Upper lobe of right lung (tissue), 1 donor: ENCODE results near the gene LRRC66. TPM values are rescaled to one million over a fixed set of nuclear protein-coding genes. Genes with fewer than 3 reads are reported as not detected.

Experiments
- ATAC-seq: fragments of 200-7000 bp; cut with Tn5 transposase; one replicate; pipeline ENCODE4 v1.9.1; 2020; ENCODE audit warnings: mild to moderate bottlenecking, moderate library complexity
- DNase-seq: peaks from one replicate; pipeline ENCODE4 v3.0.0-alpha.2; 2020
- H3K27ac ChIP-seq: fragments of 200-600 bp; one replicate; pipeline ENCODE4 v1.8.0; 2022
- H3K27me3 ChIP-seq: fragments of 200-600 bp; one replicate; pipeline ENCODE4 v1.8.0; 2022; ENCODE audit warnings: mild to moderate bottlenecking
- H3K36me3 ChIP-seq: fragments of 200-600 bp; one replicate; pipeline ENCODE4 v1.8.0; 2022
- H3K4me1 ChIP-seq: fragments of 200-600 bp; one replicate; pipeline ENCODE4 v1.8.0; 2022
- H3K4me3 ChIP-seq: fragments of 200-600 bp; one replicate; pipeline ENCODE4 v1.8.0; 2022; ENCODE audit warnings: mild to moderate bottlenecking
- H3K9me3 ChIP-seq: fragments of 200-600 bp; one replicate; pipeline ENCODE4 v1.8.0; 2022
- intact Hi-C: fragments of 100-400 bp; cut with DNase I; formaldehyde crosslinking; loops from one replicate; pipeline ENCODE4 v1.11.0; 2022
- total RNA-seq: library from RNA; stranded (reverse); fragmentation: NEBNext Ultra II Directional; extraction: Animal tissue kit (Norgen Biotek cat#: 25700); gene quantifications from one replicate; pipeline ENCODE4 v1.2.1, GENCODE V29; 2021
- TF ChIP-seq, protein P1 (sequence below): fragments of 200-600 bp; IDR thresholded peaks from one replicate; pipeline ENCODE4 v1.8.0; 2022; ENCODE audit warnings: antibody characterized with exemption
- donor health status: DM: no; HTN: yes; CAD: no; lungs with severe emphysema.

The LRRC66 gene
- total RNA-seq, 1 donor from 2014 or later, result 0.12 TPM

DNA sequence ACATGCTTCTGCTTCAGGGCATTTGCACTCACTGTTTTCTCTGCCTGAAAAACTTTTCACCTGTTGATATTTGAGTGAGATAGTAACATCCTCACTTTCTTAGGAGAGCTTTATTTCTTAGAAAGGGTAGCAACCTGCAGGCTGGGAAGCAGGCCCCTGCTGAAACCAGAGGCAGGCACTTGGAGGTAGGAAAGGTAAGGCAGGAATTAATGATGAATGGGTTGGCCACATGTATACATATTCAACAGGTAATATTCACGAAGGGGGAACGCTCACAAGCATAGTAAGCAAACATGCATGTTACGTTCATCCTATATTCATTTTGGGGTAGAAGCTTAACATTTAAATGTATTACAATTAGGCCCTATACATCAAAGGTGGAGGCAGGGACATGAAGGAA is 34.1 kb upstream of the LRRC66 start:
- ATAC-seq, result no peak
- no peaks in the 10 kb centered on the region for H3K36me3 ChIP-seq
- H3K9me3 ChIP-seq, result no peaks in the 10 kb centered on the region
- TF ChIP-seq, protein P1, sequence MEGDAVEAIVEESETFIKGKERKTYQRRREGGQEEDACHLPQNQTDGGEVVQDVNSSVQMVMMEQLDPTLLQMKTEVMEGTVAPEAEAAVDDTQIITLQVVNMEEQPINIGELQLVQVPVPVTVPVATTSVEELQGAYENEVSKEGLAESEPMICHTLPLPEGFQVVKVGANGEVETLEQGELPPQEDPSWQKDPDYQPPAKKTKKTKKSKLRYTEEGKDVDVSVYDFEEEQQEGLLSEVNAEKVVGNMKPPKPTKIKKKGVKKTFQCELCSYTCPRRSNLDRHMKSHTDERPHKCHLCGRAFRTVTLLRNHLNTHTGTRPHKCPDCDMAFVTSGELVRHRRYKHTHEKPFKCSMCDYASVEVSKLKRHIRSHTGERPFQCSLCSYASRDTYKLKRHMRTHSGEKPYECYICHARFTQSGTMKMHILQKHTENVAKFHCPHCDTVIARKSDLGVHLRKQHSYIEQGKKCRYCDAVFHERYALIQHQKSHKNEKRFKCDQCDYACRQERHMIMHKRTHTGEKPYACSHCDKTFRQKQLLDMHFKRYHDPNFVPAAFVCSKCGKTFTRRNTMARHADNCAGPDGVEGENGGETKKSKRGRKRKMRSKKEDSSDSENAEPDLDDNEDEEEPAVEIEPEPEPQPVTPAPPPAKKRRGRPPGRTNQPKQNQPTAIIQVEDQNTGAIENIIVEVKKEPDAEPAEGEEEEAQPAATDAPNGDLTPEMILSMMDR, result no peak
- peaks cover 9% of the 10 kb centered on the region for H3K27me3 ChIP-seq
- peaks cover 17% of the 10 kb centered on the region for H3K4me1 ChIP-seq
- no peak for DNase-seq
- no peak overlapping the region for H3K27ac ChIP-seq
- intact Hi-C loops, result no loop called here
- H3K4me3 ChIP-seq, result no peak overlapping the region

DNA sequence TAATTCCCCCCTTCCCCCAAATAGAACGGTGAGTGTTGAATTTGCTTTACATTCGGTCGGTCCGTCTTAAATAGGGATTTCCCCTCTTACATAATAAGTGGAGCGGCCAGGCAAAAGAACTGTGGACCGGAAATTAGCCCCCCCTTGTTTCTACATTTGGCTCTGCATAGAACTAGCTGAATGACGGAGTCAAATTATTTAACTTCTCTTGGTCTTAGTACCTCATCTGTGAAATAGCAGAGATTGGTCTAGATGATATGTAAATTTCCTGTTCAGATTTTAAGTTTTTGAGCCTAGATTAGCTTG is 32.3 kb upstream of the LRRC66 start:
- Histone ChIP-seq H3K27ac (peak overlapping the region; percentile 77), H3K27me3 (peaks cover 9% of the 10 kb centered on the region), H3K36me3 (no peaks in the 10 kb centered on the region), H3K4me3 (peak overlapping the region; percentile 67), H3K4me1 (no peaks in the 10 kb centered on the region), H3K9me3 (no peaks in the 10 kb centered on the region)
- TF ChIP-seq, protein P1, result no peak
- peak; percentile 43 for ATAC-seq
- no peak for DNase-seq
- intact Hi-C loops, result no loop called here

GRCh38 chr4:52051615-52052474 is 31.7 kb upstream of the LRRC66 start:
- peak; percentile 89 for DNase-seq
- TF ChIP-seq, protein P1, result no peak
- Histone ChIP-seq H3K27me3 (peaks cover 9% of the 10 kb centered on the region), H3K4me1 (no peaks in the 10 kb centered on the region), H3K36me3 (no peaks in the 10 kb centered on the region), H3K9me3 (no peaks in the 10 kb centered on the region), H3K27ac (peak overlapping the region; percentile 77), H3K4me3 (peak overlapping the region; percentile 67)
- ATAC-seq, result peak; percentile 94
- intact Hi-C loops, result no loop called here

DNA sequence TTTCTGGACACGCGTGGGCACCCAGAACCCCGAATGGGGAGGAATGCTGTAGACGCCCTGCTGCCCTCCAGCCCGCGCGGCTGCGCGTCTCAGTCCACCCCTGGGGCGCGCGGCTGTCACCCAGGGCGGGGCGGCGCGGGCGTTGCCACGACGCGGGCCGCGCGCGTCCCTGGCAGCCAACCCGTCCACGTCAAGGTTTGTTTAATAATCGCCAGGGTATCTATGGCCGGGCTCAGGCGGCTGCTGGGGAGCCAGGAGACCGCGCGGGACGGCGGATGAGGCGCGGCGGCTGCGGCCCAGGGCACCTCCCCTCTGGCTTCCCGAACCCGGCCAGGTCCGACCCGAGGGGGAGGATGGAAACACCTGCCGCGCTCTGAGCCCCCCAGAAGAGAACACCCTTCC is 31.1 kb upstream of the LRRC66 start, which contains the start of gene SPATA18:
Gene SPATA18, plus strand, starts transcription at position 92 of the 402 bp plus-strand sequence. CDS start 401 bp downstream, outside the sequence.
- H3K4me3 ChIP-seq, result peak within 1 kb of the TSS; percentile 67
- TF ChIP-seq, protein P1, result no peak
- peaks cover 9% of the 10 kb centered on the region for H3K27me3 ChIP-seq
- intact Hi-C loops, result no loop called here
- no peaks in the 10 kb centered on the region for H3K9me3 ChIP-seq
- H3K36me3 ChIP-seq, result no peaks in the 10 kb centered on the region
- peak within 1 kb of the TSS; percentile 77 for H3K27ac ChIP-seq
- H3K4me1 ChIP-seq, result no peaks in the 10 kb centered on the region
- DNase-seq, result peak; percentile 76
- ATAC-seq, result peak; percentile 89

GRCh38 chr4:52049266-52049665 is 29.1 kb upstream of the LRRC66 start:
- Histone ChIP-seq H3K4me1 (no peaks in the 10 kb centered on the region), H3K9me3 (no peaks in the 10 kb centered on the region), H3K27me3 (peaks cover 9% of the 10 kb centered on the region), H3K27ac (no peak overlapping the region), H3K36me3 (no peaks in the 10 kb centered on the region), H3K4me3 (no peak overlapping the region)
- TF ChIP-seq, protein P1, result no peak
- intact Hi-C loops, result no loop called here
- DNase-seq, result no peak
- no peak for ATAC-seq
